DND-41 (cell line): Measurements from ENCODE around the gene TRAPPC2L.

Experiments used
- ATAC-seq: fragments of 200-7000 bp; cut with Tn5 transposase; 3 replicates; pipeline ENCODE4 v1.9.1; 2021; ENCODE audit warnings: low read depth; ENCODE audit not compliant: insufficient read depth
- DNase-seq: peaks from one replicate; pipeline ENCODE4 v3.0.0-alpha.2; 2020
- H2AFZ ChIP-seq: 2 replicates; pipeline ENCODE4 v1.6.0; 2012; ENCODE audit warnings: low read depth, low read length
- H3K27ac ChIP-seq: 2 replicates; pipeline ENCODE4 v1.5.1; 2012; ENCODE audit warnings: low read length, inconsistent platforms
- H3K27me3 ChIP-seq: fragments of 200-600 bp; sonication (generic); 2 replicates; pipeline ENCODE4 v1.6.0; 2012; ENCODE audit warnings: low read length, mild to moderate bottlenecking, inconsistent platforms; ENCODE audit not compliant: insufficient read depth, poor library complexity
- H3K36me3 ChIP-seq: 2 replicates; pipeline ENCODE4 v1.5.1; 2012; ENCODE audit warnings: low read length, inconsistent platforms; ENCODE audit not compliant: insufficient read depth
- H3K4me1 ChIP-seq: 2 replicates; pipeline ENCODE4 v1.5.1; 2012; ENCODE audit warnings: mild to moderate bottlenecking, low read length; ENCODE audit not compliant: insufficient read depth
- H3K4me2 ChIP-seq: 2 replicates; pipeline ENCODE4 v1.6.0; 2012; ENCODE audit warnings: mild to moderate bottlenecking, moderate library complexity, low read length, inconsistent platforms; ENCODE audit not compliant: insufficient read depth
- H3K4me3 ChIP-seq, 2 experiments: fragments of 200-600 bp in 1 of 2; shearing (Covaris generic) in 1 of 2; 2 replicates each; pipeline ENCODE4 v1.5.1; 2012 to 2016; ENCODE audit warnings: inconsistent platforms in 2 of 2, low read length in 2 of 2, mild to moderate bottlenecking in 2 of 2, low read depth in 1 of 2, moderate library complexity in 1 of 2
- H3K79me2 ChIP-seq: 2 replicates; pipeline ENCODE4 v1.6.0; 2012; ENCODE audit warnings: low read length, inconsistent platforms; ENCODE audit not compliant: insufficient read depth
- H3K9ac ChIP-seq: 2 replicates; pipeline ENCODE4 v1.6.0; 2012; ENCODE audit warnings: low read depth, mild to moderate bottlenecking, inconsistent platforms, low read length, moderate library complexity
- H3K9me3 ChIP-seq: 2 replicates; pipeline ENCODE4 v1.5.1; 2012; ENCODE audit warnings: low read length, moderate library complexity, mild to moderate bottlenecking, inconsistent platforms; ENCODE audit not compliant: insufficient read depth, severe bottlenecking
- H4K20me1 ChIP-seq: 2 replicates; pipeline ENCODE4 v1.6.0; 2012; ENCODE audit warnings: low read length; ENCODE audit not compliant: insufficient read depth
- CTCF ChIP-seq: IDR thresholded peaks from 2 replicates; pipeline ENCODE4 v1.5.1; 2012; ENCODE audit warnings: borderline replicate concordance, low read length, moderate library complexity, mild to moderate bottlenecking; ENCODE audit not compliant: poor library complexity, severe bottlenecking; ENCODE audit errors: extremely low read depth
- EZH2 ChIP-seq: IDR thresholded peaks from 3 replicates; pipeline ENCODE4 v1.6.1; 2012; ENCODE audit warnings: borderline replicate concordance, low read depth, mild to moderate bottlenecking, moderate library complexity, low read length, inconsistent platforms; ENCODE audit not compliant: severe bottlenecking

The TRAPPC2L gene

GRCh38 chr16:88880226-88881006 lies 23.5 kb downstream of the TRAPPC2L start:
- H3K4me3 ChIP-seq: no peak overlapping the region
- 0 out of 2 replicates have a peak, but pooled peaks cover 3% of the 10 kb centered on the region for H4K20me1 ChIP-seq
- no peaks in the 10 kb centered on the region for H3K27me3 ChIP-seq
- H3K9ac ChIP-seq: no peak overlapping the region
- no peaks in the 10 kb centered on the region for H3K4me1 ChIP-seq
- no peak overlapping the region for H2AFZ ChIP-seq
- no peaks in the 10 kb centered on the region for H3K79me2 ChIP-seq
- no peaks in the 10 kb centered on the region for H3K36me3 ChIP-seq
- no peak for DNase-seq
- H3K4me2 ChIP-seq: no peak overlapping the region
- no peaks in the 10 kb centered on the region for H3K9me3 ChIP-seq
- no peak for ATAC-seq
- no peak for TF ChIP-seq EZH2
- no peak for TF ChIP-seq CTCF
- H3K27ac ChIP-seq: no peak overlapping the region

DNA sequence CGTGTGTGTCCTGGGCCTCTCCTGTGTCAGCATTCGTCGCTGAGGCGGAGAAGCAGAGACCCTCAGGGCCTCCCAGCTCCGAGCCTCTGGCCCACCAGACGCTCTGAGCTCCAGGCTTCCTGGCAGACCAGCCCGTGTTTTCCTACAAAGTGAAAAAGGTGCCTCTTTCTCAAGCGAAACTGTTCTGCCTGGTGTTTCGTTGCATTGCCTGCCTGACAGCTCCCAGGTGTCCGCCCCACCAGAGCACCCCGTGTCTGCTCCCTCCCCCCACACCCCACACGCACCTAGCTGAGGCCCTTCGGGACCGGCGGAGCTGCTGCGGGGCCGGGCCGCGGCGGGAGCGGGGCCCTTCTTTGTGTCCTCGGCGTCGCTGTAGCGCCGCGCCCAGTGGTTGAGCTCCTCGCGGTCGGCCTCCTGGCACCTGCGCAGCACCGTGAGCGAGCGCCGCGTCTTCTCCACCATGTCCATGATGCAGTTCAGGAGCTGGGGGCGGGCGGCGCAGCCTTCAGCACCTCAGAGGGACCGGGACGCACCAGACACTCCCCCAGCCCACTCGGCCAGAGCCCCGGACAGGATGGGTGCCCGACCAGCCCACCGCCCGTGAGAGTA lies 24.2 kb downstream of the TRAPPC2L start:
- Histone ChIP-seq H3K27me3 (no peaks in the 10 kb centered on the region), H3K9ac (no peak overlapping the region), H3K79me2 (no peaks in the 10 kb centered on the region), H4K20me1 (0 out of 2 replicates have a peak, but pooled peaks cover 3% of the 10 kb centered on the region), H3K4me3 (no peak overlapping the region), H3K9me3 (no peaks in the 10 kb centered on the region), H2AFZ (no peak overlapping the region), H3K27ac (no peak overlapping the region), H3K4me2 (no peak overlapping the region), H3K36me3 (no peaks in the 10 kb centered on the region), H3K4me1 (no peaks in the 10 kb centered on the region)
- ATAC-seq (no peak), DNase-seq (no peak)
- TF ChIP-seq CTCF: no peak
- no peak for TF ChIP-seq EZH2

DNA sequence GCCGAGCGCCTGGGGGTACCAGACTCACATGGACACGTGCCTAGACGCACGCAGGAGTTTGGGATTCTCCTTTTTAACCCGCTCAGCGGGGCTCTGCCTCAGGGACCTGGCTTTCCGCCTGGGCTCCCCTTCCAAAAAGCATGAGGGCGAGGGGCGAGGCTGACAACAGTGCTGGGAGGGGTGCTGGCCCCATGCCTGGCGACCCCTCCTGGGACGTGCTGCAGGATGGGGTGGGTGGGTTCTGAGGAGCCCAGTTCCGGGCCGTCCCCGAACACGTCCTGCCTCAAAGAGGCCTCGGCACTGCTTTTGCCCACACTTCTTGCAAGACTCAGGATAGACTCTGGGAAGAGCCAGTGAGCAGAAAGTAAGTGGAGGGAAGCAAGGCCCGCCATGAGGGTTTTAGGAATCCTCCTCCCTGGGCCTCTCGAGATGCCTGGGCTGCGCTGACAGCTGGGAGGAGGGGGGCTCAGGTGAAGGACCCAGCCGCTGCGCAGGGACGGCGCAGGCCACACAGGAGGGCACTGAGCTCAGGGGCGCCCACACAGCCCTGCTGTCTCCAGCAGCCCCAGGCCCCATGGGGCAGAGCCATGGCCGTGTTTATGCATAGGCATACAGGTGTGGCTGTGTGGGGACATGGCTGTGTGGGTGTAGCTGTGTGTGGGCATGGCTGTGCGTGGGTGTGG lies 24.9 kb downstream of the TRAPPC2L start:
- Histone ChIP-seq H3K9ac (no peak overlapping the region), H3K27ac (no peak overlapping the region), H3K27me3 (no peaks in the 10 kb centered on the region), H3K79me2 (no peaks in the 10 kb centered on the region), H3K4me3 (no peak overlapping the region), H3K4me1 (no peaks in the 10 kb centered on the region), H2AFZ (no peak overlapping the region), H4K20me1 (0 out of 2 replicates have a peak, but pooled peaks cover 3% of the 10 kb centered on the region), H3K36me3 (no peaks in the 10 kb centered on the region), H3K9me3 (no peaks in the 10 kb centered on the region), H3K4me2 (no peak overlapping the region)
- DNase-seq: no peak
- TF ChIP-seq CTCF: no peak
- no peak for TF ChIP-seq EZH2
- ATAC-seq: no peak
